H9 (cell line): Measurements from ENCODE around the gene NUP188. TPM values are rescaled to one million over a fixed set of nuclear protein-coding genes. Genes with fewer than 3 reads are reported as not detected.

ENCODE experiments used
- DNase-seq: peaks from one replicate; pipeline ENCODE4 v3.0.0-alpha.2; 2017
- H2AFZ ChIP-seq: one replicate; pipeline ENCODE4 v1.6.1; 2013; ENCODE audit warnings: mild to moderate bottlenecking, low read length, control low read depth, moderate library complexity
- H2AK5ac ChIP-seq: 2 replicates; pipeline ENCODE4 v1.6.1; 2013; ENCODE audit warnings: low read length, control low read depth, mixed read lengths; ENCODE audit not compliant: insufficient read length
- H2BK120ac ChIP-seq: one replicate; pipeline ENCODE4 v1.6.1; 2013; ENCODE audit warnings: low read depth, mild to moderate bottlenecking, low read length, control low read depth, inconsistent platforms; ENCODE audit not compliant: poor library complexity, severe bottlenecking
- H2BK12ac ChIP-seq: 2 replicates; pipeline ENCODE4 v1.6.1; 2013; ENCODE audit warnings: low read length, control low read depth, mixed read lengths, low read depth; ENCODE audit not compliant: insufficient read length
- H2BK15ac ChIP-seq: 2 replicates; pipeline ENCODE4 v1.6.1; 2013; ENCODE audit warnings: low read depth, low read length, control low read depth
- H2BK20ac ChIP-seq: one replicate; pipeline ENCODE4 v1.6.1; 2013; ENCODE audit warnings: low read depth, mild to moderate bottlenecking, low read length, control low read depth, inconsistent platforms; ENCODE audit not compliant: poor library complexity, severe bottlenecking
- H2BK5ac ChIP-seq: 2 replicates; pipeline ENCODE4 v1.6.1; 2013; ENCODE audit warnings: low read length, control low read depth, mixed read lengths; ENCODE audit not compliant: insufficient read length
- H3K14ac ChIP-seq: 2 replicates; pipeline ENCODE4 v1.6.1; 2013; ENCODE audit warnings: low read length, control low read depth; ENCODE audit not compliant: insufficient read depth
- H3K18ac ChIP-seq: 2 replicates; pipeline ENCODE4 v1.6.1; 2013; ENCODE audit warnings: low read depth, mild to moderate bottlenecking, mixed read lengths, low read length, control low read depth; ENCODE audit not compliant: insufficient read length
- H3K23ac ChIP-seq: 2 replicates; pipeline ENCODE4 v1.6.1; 2013; ENCODE audit warnings: low read length, control low read depth, mixed read lengths, low read depth; ENCODE audit not compliant: insufficient read length
- H3K23me2 ChIP-seq: 2 replicates; pipeline ENCODE4 v1.6.1; 2013; ENCODE audit warnings: low read depth, mild to moderate bottlenecking, mixed read lengths, low read length, control low read depth; ENCODE audit not compliant: insufficient read length, poor library complexity, severe bottlenecking
- H3K27ac ChIP-seq: 2 replicates; pipeline ENCODE4 v1.5.1; 2013; ENCODE audit warnings: low read length, control low read depth, mixed read lengths, low read depth; ENCODE audit not compliant: insufficient read length
- H3K27me3 ChIP-seq: 2 replicates; pipeline ENCODE4 v1.6.1; 2013; ENCODE audit warnings: low read length, control low read depth, inconsistent platforms; ENCODE audit not compliant: insufficient read depth
- H3K4ac ChIP-seq: 2 replicates; pipeline ENCODE4 v1.6.1; 2013; ENCODE audit warnings: low read depth, mild to moderate bottlenecking, control low read depth, inconsistent platforms, low read length, moderate library complexity
- H3K4me1 ChIP-seq: 2 replicates; pipeline ENCODE4 v1.6.1; 2013; ENCODE audit warnings: low read length, control low read depth, inconsistent platforms; ENCODE audit not compliant: insufficient read depth
- H3K4me2 ChIP-seq: 2 replicates; pipeline ENCODE4 v1.6.1; 2013; ENCODE audit warnings: low read length, control low read depth, mixed read lengths; ENCODE audit not compliant: insufficient read length, insufficient read depth
- H3K56ac ChIP-seq: 2 replicates; pipeline ENCODE4 v1.6.1; 2013; ENCODE audit warnings: low read depth, mild to moderate bottlenecking, mixed read lengths, low read length, control low read depth; ENCODE audit not compliant: insufficient read length
- H3K79me1 ChIP-seq: 2 replicates; pipeline ENCODE4 v1.6.1; 2013; ENCODE audit warnings: low read depth, mild to moderate bottlenecking, moderate library complexity, low read length, control low read depth, inconsistent platforms; ENCODE audit not compliant: insufficient read depth, poor library complexity, severe bottlenecking
- H3K79me2 ChIP-seq: 2 replicates; pipeline ENCODE4 v1.6.1; 2013; ENCODE audit warnings: low read length, control low read depth, inconsistent platforms; ENCODE audit not compliant: insufficient read depth
- H3K9ac ChIP-seq: 2 replicates; pipeline ENCODE4 v1.6.1; 2013; ENCODE audit warnings: low read length, control low read depth, mixed read lengths; ENCODE audit not compliant: insufficient read length; ENCODE audit errors: extremely low read depth
- H3K9me3 ChIP-seq: one replicate; pipeline ENCODE4 v1.6.1; 2013; ENCODE audit warnings: low read depth, low read length, inconsistent platforms; ENCODE audit not compliant: control insufficient read depth
- H3T11ph ChIP-seq: one replicate; pipeline ENCODE4 v1.6.1; 2013; ENCODE audit warnings: mild to moderate bottlenecking, low read length, control low read depth, inconsistent platforms
- H4K20me1 ChIP-seq: one replicate; pipeline ENCODE4 v1.6.1; 2013; ENCODE audit not compliant: control insufficient read depth, insufficient read length, insufficient read depth
- H4K5ac ChIP-seq: 2 replicates; pipeline ENCODE4 v1.6.1; 2013; ENCODE audit warnings: low read depth, mild to moderate bottlenecking, mixed read lengths, low read length, control low read depth; ENCODE audit not compliant: insufficient read length
- H4K8ac ChIP-seq: replicated peaks from 2 replicates; pipeline ENCODE4 v1.6.1; 2013; ENCODE audit warnings: low read length, control low read depth, mixed read lengths, low read depth; ENCODE audit not compliant: insufficient read length
- H4K91ac ChIP-seq: 2 replicates; pipeline ENCODE4 v1.6.1; 2013; ENCODE audit warnings: low read depth, mild to moderate bottlenecking, moderate library complexity, mixed read lengths, low read length, control low read depth; ENCODE audit not compliant: insufficient read length
- H3K27ac Mint-ChIP-seq, 3 experiments: 2 replicates in 2 of 3; 3 replicates in 1 of 3; pipeline ENCODE4 v1.8.0; 2020 to 2021; ENCODE audit warnings: mixed read lengths in 3 of 3, mild to moderate bottlenecking in 1 of 3, moderate library complexity in 1 of 3
- H3K27me3 Mint-ChIP-seq: 2 replicates; pipeline ENCODE4 v1.8.0; 2021; ENCODE audit warnings: low read depth, mild to moderate bottlenecking, moderate library complexity, mixed read lengths
- H3K36me3 Mint-ChIP-seq, 3 experiments: 2 replicates in 2 of 3; 3 replicates in 1 of 3; pipeline ENCODE4 v1.8.0; 2020 to 2021; ENCODE audit warnings: low read depth in 3 of 3, mixed read lengths in 3 of 3; ENCODE audit not compliant: insufficient read depth in 1 of 3
- H3K4me1 Mint-ChIP-seq, 2 experiments: 2 replicates each; pipeline ENCODE4 v1.8.0; 2020; ENCODE audit warnings: mixed read lengths in 2 of 2
- H3K4me3 Mint-ChIP-seq, 2 experiments: 2 replicates in 1 of 2; 3 replicates in 1 of 2; pipeline ENCODE4 v1.8.0; 2020 to 2021; ENCODE audit warnings: mild to moderate bottlenecking in 2 of 2, mixed read lengths in 2 of 2, moderate library complexity in 1 of 2
- H3K9me3 Mint-ChIP-seq, 2 experiments: 2 replicates in 1 of 2; 3 replicates in 1 of 2; pipeline ENCODE4 v1.8.0; 2020; ENCODE audit warnings: mild to moderate bottlenecking in 2 of 2, mixed read lengths in 2 of 2, moderate library complexity in 1 of 2
- whole genome bisulfite sequencing: extraction: QIAGEN DNeasy Blood & Tissue Kit; methylation state at CpG from one replicate; pipeline ENCODE4 v1.1.7; 2013; ENCODE audit warnings: missing lambda C conversion rate, low lambda C conversion rate, mixed read lengths; ENCODE audit not compliant: insufficient read length; ENCODE audit errors: extremely low coverage; 5-methylcytosine and 5-hydroxymethylcytosine counted together
- total RNA-seq: library from RNA; stranded (reverse); gene quantifications from 2 replicates; pipeline ENCODE4 v1.2.1, GENCODE V29; 2021
- TF ChIP-seq, protein P1 (sequence below): fragments of 200-600 bp; sonication (generic); conservative IDR thresholded peaks from 3 replicates; pipeline ENCODE4 v1.8.0; 2021; ENCODE audit warnings: antibody characterized with exemption, mild to moderate bottlenecking

Gene NUP188
- total RNA-seq, 1 experiment from 2014 or later = 101 TPM

DNA sequence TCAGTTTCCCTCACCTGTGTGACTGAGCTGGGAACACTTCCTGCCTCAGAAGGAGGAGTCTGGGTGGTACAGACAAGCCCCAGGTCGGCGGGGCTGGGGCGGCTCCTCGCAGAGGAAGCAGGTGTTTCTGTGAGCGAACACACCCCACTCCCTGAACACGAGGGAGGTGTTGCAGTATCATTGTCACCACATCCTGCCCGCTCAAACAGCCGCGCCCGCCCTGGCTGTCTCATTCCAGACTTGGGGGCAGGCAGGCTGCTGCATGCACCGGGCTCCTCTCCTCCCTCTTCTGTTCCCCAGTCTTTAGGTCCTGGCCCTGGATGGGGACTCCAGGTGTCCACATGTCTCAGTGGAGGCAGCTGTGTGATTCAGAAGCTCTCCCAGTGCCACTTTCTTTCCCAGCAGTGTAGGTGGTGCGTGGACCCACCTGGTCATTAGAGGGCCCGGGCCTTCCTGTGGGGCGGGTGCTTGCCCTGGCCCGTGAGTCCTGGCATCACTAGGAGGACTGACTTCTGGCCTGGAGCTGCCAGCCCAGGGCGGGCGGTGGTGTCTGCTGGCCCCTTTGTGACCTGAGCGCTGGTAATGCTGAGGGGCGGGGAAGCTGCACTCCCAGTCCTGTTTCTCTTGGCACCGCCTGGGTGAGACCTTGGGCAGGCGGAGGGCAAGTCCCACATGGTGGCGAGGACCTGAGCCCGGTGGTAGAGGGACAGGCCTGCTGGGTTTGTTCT, 45.0 kb upstream of the NUP188 start:
- Histone ChIP-seq H2AFZ (no peak overlapping the region), H3K79me2 (peaks cover 3% of the 10 kb centered on the region; the same call in 1 of the 2 replicates), H4K91ac (no peak overlapping the region), H2BK15ac (no peak overlapping the region), H3K23me2 (no peaks in the 10 kb centered on the region), H3K9ac (no peak overlapping the region), H3K56ac (no peak overlapping the region), H4K5ac (no peak overlapping the region), H3K4me1 (no peaks in the 10 kb centered on the region), H3K23ac (no peak overlapping the region), H2BK5ac (no peak overlapping the region), H3K4me2 (no peak overlapping the region), H3T11ph (no peak overlapping the region), H4K20me1 (no peaks in the 10 kb centered on the region), H3K14ac (no peak overlapping the region), H3K9me3 (no peaks in the 10 kb centered on the region), H3K4ac (no peak overlapping the region), H2BK12ac (no peak overlapping the region), H3K27me3 (no peaks in the 10 kb centered on the region), H2BK20ac (no peak overlapping the region), H3K18ac (no peak overlapping the region), H2AK5ac (no peak overlapping the region), H2BK120ac (no peak overlapping the region), H4K8ac (no peak overlapping the region), H3K79me1 (no peaks in the 10 kb centered on the region), H3K27ac (no peak overlapping the region)
- Mint-ChIP-seq H3K4me3 (no peak overlapping the region), H3K36me3 (peaks cover 10 to 21% (median 12%) of the 10 kb centered on the region in 3 experiments), H3K4me1 (peaks cover 2 to 9% of the 10 kb centered on the region in 2 experiments; a peak in 3 of 4 replicates), H3K27me3 (no peaks in the 10 kb centered on the region), H3K27ac (peak overlapping the region; percentile 40 to 68 (median 47); a peak in 2 of 7 replicates), H3K9me3 (no peaks in the 10 kb centered on the region)
- DNase-seq = no peak
- WGBS = no CpG with 5 or more reads among the region's 23 CpGs
- TF ChIP-seq, protein P1, sequence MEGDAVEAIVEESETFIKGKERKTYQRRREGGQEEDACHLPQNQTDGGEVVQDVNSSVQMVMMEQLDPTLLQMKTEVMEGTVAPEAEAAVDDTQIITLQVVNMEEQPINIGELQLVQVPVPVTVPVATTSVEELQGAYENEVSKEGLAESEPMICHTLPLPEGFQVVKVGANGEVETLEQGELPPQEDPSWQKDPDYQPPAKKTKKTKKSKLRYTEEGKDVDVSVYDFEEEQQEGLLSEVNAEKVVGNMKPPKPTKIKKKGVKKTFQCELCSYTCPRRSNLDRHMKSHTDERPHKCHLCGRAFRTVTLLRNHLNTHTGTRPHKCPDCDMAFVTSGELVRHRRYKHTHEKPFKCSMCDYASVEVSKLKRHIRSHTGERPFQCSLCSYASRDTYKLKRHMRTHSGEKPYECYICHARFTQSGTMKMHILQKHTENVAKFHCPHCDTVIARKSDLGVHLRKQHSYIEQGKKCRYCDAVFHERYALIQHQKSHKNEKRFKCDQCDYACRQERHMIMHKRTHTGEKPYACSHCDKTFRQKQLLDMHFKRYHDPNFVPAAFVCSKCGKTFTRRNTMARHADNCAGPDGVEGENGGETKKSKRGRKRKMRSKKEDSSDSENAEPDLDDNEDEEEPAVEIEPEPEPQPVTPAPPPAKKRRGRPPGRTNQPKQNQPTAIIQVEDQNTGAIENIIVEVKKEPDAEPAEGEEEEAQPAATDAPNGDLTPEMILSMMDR = no peak
